ENCODE data around the gene ASB1.
"Not testable (repeated sequence)": the region's sequence is repeated elsewhere in the genome, so short reads cannot be mapped to it uniquely, and the experiment has no call there.

The ASB1 gene

GRCh38 chr2:238424313-238424700, 2.4 kb upstream of the ASB1 start:
- DNase-seq: no peak

DNA sequence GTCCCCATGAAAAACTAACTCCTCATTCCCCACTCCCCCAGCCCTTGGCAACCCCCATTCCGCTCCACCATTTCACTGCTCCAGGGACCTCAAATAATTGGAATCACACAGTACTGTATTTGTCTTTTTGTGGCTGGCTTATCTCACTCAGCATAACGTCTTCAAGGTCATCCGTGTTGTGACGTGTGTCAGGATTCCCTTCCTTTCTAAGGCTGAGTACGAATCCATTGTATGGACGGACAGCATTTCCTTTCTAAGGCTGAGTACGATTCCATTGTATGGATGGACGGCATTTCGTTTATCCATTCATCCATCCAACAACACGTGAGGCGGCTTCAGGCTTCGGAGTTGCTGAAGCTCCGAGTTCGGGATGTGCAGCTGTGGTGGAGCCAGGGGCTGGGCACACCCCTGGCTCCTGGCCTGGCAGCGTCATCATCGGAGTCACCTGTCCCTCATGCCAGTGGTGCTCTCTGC, 1.2 kb upstream of the ASB1 start:
- DNase-seq: peak in 1 of 2 experiments; percentile 65

DNA sequence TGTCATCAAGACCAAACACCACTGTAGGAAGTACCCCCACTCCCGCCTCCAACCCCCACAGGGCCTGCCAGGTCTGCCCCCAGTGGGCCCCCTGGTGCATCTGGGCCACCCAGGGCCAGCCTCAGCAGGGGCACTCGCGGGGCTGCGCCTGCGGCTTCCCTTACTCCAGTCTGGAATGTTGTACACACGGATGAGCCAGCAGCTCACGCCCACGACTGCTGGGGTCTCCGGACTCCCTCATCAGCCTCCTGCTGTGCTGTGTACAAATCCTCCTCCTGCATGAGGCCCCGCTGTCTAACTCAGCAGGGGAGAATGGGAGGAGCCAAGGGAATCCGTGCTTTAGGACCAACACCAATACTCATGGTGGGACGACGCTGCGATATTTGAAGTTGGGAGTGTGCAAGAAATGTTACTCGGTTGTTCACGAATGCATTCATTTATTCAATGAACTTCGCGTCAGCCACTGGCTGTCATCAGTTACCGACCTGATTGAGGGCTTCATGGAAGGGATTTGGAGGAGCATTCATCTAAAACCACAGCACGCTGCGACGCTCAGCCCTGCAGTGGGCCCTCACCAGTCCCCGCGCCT, 654 bp upstream of the ASB1 start:
- peak; percentile 20 to 54 for DNase-seq

DNA sequence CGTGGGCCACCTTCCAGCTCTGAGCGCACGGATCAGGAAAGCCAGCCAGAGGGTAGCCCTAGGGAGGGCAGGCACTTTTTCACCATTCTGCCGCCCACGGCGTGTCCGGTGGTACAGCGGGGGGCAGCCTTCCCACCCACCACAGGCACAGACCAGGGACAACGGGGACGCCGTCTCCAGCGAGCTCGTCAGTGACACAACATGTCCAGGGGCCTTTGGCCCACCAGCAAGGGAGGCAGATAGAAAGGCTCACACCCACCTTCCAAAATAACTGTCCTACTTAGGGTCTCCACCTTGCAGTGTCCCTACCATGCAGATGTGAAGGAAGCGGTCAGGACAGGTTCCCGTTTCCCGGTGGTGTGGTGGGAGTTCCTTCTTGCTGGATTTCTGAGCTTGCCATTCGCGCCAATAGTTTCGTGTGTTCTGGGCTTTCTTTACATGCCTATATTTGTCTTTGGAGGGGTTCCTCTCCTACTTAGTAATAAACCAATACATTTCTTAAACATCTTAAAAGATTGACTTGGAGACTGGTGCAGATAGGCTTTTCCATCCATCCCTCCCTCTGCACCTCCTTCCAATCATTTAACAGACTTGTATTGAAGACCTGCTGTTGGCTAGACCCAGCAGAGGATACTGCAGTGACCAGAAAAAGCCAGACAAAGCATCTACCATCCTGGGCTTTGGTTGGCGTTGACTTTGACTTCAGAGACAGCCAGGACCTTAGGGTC, 872 bp downstream of the ASB1 start:
- DNase-seq: no peak

- no peak for DNase-seq
These were observed 2.1 kb downstream of the ASB1 start for GRCh38 chr2:238428866-238429265.

DNA sequence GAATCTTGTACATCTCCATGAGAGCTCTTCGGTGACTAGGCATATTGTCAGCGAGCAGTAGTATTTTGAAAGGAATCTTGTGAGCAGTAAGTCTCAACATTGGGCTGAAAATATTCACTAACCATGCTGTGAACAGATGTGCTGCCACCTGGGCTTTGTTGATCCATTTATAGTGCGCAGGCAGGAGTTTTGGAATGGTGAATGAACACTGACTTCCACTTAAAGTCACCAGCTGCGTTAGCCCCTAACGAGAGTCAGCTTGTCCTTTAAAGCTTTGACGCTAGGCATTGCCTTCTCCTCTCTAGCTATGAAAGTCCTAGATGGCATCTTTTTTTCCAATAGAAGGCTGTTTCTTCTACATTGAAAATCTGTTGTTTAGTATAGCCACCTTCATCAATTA, 4.1 kb downstream of the ASB1 start:
- no peak for DNase-seq

GRCh38 chr2:238431456-238431855, 4.7 kb downstream of the ASB1 start:
- no peak for DNase-seq

GRCh38 chr2:238433300-238433915, 6.7 kb downstream of the ASB1 start:
- DNase-seq: no peak

DNA sequence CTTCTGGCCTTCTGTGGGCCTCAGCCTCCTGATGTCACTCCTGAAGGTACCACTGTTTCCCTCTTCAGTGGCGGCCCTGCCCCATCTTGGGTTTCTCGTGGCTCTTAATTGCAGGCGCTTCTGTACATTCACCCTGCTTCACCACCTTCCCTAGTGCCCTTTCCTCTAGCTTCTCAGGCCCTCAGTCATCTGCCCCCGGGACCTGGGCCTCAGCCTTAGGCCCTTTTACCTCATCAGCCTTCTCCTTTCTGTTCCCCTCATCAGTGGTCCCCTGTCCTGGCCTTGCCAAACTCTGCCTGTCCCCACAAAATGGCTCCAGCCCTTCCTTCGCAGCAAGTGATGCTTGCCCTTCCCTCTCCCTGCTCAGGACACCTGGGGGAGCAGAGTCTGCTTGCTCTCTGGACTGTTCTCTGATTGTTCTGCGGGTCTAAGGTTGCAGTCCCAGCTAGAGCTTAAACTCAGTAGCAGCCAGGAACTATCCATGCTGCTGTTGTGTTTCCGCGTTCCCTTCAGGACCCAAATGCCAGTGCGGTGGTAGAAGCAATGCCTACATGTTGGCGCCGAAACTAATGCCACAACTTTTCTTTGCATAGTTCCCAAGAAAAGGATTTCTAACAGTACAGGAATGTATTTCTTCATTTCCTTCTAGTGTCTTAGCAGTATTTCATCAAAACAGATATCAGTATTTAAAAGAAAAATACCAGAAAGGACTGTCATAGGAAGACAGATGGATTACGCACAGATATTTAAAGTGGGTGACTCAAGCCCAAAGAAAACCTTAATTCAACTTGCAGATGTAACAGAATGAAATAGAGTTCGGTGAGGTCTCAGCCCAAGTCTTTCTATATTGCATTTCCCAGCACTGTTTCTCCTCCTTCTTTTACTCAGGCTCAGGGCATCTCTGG, 7.5 kb downstream of the ASB1 start:
- DNase-seq: no peak

GRCh38 chr2:238434846-238435751, 8.4 kb downstream of the ASB1 start:
- no peak for DNase-seq

DNA sequence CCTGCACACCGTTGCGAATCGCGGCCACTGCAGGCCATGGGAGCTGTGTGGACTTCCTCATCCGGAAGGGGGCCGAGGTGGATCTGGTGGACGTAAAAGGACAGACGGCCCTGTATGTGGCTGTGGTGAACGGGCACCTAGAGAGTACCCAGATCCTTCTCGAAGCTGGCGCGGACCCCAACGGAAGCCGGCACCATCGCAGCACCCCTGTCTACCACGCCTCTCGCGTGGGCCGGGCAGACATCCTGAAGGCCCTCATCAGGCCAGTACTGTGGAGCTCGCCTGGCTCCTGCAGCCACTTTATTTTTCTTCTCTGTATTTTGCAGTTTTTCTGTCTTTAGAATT, 9.0 kb downstream of the ASB1 start:
- DNase-seq: no peak

DNA sequence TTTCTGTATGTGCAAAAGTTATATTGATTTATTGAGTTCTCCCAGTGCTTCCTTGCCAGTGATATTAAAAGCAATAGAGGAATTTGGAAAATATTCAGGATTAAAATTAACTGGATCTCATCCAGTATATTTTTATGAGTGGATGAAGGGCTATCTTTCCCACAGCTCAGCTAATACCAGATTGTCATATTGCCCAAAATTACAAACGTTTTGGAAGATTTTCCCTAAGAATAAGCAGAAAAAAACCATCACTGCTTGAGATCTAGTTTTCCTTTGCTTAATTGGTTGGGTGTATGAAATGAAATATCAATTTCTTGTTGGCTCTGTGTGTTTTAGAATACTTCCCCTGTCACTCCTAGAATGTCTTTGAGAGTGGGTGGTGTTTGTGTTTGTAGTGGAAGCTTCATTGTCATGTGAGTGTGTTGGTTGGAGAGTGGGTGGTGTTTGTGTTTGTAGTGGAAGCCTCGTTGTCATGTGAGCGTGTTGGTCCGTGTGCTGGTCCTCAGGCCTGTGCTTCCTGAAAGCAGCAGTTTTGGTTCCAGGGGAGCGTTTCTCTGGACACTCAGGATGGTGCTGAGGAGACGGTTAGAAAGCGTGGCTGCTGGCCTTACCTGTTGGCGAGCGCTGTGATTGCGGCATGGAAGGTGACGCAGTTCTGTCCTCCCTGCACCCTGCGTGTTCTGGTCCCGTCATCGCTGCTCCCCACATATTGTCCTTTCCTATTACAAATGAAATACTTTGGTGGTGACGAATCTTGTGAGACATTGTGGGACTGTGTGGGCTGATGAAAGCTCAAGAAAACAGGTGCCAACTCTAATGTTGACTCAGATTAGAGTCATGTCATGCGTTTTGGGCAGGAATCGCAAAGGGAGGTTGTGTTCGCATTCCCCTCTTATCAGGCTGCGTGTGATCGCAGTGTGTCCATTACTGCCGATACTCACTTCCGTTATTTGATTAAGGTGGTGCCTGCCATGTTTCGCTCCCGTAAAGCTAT, 12.4 kb downstream of the ASB1 start:
- DNase-seq: no peak

DNA sequence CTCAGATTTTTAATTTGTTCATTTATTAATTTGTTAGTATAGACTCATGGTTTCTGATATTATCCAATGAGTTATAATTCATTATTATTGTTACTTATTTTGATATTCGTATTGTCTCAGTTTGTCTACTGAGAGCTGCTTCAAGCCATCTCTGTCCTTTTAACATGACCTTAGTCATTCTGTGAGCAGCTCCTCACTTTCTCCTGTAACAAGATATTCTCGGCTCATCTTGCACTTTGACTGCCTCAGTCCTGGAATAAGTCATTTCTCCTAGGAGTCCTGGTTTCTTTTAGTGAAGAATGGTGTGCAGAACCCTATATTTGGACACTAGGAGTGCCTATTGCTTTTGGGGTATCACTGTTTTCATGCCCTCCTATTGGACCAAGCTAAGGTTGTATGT, 13.2 kb downstream of the ASB1 start:
- DNase-seq: no peak

- no peak for DNase-seq
These were observed 13.6 kb downstream of the ASB1 start for GRCh38 chr2:238440331-238440730.

GRCh38 chr2:238440767-238441166, 14.0 kb downstream of the ASB1 start:
- DNase-seq: no peak

DNA sequence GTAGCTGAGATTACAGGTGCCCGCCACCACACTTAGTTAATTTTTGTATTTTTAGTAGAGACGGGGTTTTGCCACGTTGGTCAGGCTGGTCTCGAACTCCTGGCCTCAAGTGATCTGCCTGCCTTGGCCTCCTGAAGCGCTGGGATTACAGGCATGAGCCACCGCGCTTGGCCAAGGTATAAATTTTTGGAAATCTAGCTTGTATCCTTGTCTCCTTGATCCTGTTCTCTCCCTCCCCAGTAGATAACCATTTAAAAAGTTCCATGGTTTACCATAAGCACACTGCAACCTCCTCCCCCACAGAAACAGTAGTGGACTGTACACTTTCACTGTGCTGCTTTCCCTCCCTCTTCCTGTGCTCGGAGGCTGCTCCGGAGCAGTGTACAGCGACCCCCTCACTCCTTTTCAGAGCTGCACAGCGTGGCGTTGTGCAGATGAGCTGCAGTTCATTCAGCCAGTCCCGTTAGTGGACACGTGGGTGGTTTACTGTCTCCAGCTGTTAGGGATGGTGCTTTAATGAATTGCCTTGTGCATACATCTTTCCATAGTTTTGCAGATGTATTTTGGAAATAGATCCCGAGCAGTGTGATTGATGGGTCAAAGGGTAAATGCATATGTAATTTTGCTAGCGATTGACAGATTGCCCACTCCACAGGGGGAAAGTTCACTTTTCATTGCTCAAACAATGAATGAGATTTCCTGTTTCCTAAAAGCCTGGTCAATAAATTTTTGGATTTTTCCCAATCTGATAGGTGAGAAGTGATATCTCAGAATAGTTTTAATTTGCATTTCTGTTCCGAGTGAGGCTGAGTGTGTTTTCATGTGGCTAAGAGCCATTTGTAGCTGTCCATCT, 14.8 kb downstream of the ASB1 start:
- DNase-seq: no peak

DNA sequence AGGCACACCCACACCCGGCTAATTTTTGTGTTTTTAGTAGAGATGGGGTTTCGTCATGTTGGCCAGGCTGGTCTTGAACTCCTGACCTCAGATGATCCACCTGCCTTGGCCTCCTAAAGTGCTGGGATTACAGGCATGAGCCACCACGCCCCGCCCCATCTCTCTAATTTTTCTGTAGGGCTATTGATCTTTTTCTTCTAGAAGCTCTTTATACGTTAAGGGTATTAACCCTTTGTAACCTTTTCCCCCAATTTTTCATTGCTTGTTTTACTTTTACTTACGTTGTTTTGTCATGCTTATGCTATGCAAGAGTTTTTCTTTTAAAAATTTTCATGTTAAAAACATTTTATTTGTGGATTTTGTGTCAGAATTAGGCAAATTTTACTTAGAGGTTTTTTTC, 15.5 kb downstream of the ASB1 start:
- DNase-seq: not testable (repeated sequence)

DNA sequence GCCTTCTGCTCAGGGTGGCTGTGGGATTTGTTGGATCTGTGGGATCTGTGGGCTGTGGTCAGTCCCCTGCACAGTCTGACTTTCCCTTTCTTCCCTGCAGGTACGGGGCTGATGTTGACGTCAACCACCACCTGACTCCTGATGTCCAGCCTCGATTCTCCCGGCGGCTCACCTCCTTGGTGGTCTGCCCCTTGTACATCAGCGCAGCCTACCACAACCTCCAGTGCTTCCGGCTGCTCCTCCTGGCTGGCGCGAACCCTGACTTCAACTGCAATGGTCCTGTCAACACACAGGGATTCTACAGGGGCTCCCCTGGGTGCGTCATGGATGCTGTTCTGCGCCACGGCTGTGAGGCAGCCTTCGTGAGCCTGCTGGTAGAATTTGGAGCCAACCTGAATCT, 17.5 kb downstream of the ASB1 start:
- DNase-seq: no peak

GRCh38 chr2:238445409-238446190, 18.9 kb downstream of the ASB1 start:
- DNase-seq: no peak
